GM21423 (cell line): ENCODE results near the gene HOXA3.

ENCODE experiments used
- ATAC-seq: cut with Tn5 transposase; IDR thresholded peaks from one replicate; pipeline ENCODE4 v1.9.1; 2021; ENCODE audit warnings: mild to moderate bottlenecking, moderate library complexity; ENCODE audit not compliant: unreplicated experiment

Gene HOXA3

DNA sequence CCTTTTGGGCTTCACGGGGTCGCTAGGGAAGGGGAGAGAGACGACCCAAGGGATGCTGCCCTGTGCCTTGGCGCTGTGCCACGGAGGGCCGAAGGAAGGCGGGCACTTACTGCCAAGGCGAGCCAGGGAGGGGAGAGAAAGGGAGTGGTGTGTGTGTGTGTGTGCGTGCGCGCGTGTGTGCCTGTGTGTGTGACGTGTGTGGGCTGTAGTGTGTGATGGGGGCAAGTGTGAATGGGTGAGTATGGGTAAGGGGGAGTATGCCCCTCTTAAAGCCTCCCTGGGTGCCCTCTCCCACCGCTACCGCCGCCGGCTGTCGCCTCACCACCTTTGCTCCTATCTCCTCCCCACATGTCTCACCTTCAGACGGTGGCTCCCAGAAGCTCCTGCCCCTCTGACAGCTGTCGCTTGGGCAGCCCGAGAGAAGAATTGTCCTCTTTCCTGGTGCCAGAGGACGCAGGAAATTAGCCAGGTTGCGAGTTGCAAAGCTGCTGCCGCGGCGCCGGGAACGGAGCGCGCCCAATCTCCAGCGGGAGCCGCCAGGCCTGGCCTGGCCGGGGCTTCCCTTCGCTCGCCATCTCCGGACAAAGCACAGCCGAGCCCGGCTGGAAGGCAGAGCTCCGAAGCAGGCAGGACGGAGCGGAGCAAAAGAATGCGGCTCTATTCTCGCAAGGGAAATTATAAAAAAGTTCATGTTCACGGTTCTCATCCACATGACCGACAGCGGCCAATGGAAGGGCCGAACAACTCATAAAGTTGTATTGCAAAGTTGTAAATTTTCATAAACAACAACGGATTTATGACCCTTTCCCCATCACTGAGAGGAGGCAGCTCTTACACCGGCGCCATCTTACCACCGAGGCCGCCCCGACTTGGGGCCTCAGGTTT is at the start of gene HOXA3:
HOXA3 (minus strand) TSS at position 653 of the 885 bp plus-strand sequence. CDS start 41,943 bp downstream, outside the sequence.
- ATAC-seq, result no peak

DNA sequence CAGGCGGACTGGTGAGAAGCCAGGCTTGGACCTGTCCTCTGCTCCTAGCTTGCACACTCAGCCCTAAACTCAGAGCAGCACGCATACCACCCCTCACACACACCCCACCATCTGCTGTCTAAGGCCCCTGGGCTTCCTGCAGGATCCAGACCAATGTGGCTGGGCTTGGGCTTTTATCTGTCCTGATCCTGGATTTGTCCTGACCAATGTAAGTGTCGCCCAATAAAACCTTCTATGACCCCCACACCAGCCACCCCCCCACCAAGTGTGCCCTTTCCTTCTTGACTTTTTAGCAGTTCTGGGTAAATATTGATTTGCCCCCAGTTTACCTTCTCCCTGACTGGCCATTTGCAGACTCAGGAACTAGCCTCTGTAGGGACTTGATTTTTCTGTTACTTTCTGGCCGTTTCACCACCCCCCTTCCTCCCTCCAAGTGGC is 49.2 kb upstream of the HOXA3 start:
- ATAC-seq, result no peak

- ATAC-seq, result no peak
Observed at GRCh38 chr7:27200761-27201579, 48.6 kb upstream of the HOXA3 start.

DNA sequence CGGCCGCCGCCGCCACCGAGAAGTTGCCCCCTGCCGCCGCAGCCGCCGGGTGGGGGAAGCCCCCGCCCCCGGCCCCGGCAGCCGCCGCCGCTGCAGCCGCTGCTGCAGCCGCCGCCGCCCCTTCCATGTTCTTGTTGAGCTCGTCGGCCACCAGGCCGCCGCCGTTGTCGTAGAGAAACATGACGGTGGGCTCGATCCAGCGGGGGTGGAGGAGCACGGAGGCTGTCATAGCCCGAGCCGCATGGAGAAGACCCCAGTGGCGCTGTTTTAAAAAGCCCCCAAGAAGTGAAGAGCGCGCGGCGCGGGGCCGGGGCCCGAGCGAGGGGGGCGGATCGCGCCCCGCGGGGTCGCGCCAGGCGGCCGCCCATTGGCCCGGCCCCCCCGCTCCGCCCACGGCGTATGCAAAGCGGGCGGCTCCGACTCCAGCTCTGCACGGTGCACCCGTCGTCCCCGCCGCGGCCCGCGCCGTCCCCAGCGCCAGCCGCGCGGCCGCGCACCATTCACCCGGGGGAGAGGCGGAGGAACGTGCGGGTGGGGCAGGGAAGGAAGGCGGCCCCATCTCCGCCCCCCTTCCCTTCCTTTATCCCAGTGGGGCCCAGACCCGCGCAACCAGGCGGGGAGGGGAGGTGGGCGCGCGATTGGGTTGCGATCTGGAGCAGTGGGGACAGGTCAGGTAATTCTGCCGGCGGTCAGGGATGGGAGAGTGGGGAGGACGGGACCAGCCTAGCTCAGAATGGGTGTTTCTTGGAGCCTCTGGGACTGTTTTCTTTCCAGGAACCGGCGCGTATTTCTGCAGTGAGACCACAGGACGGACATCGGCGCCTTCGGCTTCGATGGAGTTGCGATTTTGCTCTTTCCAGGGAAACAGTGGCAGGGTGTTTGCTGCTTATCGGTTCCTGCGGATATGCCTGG is 47.7 kb upstream of the HOXA3 start, which contains the start of gene HOXA13:
HOXA13 (minus strand) TSS at position 243 of the 912 bp plus-strand sequence; CDS start at position 229, 14 bp downstream.
- no peak for ATAC-seq

- ATAC-seq, result no peak
Observed at GRCh38 chr7:27198871-27199801, 46.8 kb upstream of the HOXA3 start.

GRCh38 chr7:27198138-27198841 is 45.9 kb upstream of the HOXA3 start:
- no peak for ATAC-seq

GRCh38 chr7:27197137-27198042 is 45.0 kb upstream of the HOXA3 start:
- ATAC-seq, result no peak

DNA sequence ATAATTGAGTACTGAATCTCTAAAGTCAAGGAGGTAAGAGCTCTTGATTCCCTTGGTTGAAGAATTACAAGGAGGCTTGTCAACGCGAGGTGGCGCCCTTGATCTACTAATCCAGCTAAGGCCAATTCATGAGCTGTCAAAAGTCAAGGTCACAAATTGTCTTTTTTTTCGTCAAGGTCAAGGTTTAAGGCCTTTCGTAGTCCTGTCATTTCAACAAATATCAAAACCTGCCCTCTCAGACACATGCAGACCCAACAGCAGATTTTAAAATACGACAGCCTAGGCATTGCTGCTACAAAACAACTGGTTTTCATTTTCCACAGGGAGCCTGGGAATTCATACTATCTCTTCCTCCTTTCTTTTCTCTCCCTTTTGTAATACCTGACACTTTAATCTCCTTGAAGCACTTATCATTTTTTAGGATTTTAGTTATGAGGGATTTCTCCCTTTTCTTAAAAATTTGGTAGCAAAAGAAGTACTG is 43.9 kb upstream of the HOXA3 start:
- ATAC-seq, result no peak

DNA sequence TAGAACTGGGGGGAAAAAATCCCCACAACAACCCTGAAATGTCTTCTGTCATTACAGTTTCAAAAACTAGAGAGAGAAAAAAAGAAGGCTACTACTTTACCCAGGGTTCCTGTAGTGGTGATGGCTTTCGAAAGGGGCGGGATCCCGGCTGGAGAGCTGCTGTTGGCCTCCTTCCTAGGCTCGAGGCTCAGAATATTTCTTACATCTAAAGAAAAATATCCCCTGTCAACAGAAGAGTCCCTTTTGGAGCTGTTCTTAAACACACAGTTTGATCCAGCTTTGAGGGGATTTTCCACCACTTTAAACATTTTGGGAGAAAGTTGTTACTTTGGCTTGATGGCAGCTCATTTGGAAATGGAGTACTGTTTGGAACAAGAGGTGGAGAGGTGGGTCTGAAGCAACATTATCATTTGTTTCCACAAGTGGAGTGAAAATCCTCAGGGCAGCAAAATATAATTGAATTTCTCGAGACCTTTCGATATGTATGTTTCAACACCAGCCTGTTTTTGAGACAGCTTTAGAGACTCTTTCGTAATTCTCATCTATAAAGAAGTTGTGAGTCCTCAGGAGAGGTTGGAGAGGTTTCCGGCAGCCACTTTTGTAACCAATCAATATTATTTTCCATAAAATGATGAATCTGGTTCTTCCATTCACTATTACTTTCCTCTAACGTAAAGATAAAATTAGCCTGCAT is 42.5 kb upstream of the HOXA3 start:
- no peak for ATAC-seq

DNA sequence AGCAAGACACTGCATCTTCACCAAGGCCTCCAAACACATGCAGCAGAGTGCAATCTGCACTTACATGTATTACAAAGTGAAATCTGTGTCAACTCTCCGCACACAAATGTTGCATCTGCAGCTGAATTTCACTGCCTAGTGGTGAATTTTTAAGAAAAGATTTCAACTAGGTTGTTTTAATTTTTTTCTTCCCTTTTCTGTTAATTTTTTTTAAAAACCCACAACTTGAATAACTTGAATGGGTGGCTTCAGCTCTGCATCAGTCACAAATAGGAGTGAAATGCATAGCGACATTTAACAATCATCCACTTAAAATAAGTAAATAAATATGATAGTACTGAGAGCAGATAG is 41.6 kb upstream of the HOXA3 start:
- ATAC-seq, result no peak

GRCh38 chr7:27193335-27194001 is 41.1 kb upstream of the HOXA3 start:
- ATAC-seq, result no peak

- ATAC-seq, result no peak
Observed at GRCh38 chr7:27192546-27193334, 40.4 kb upstream of the HOXA3 start.

GRCh38 chr7:27191833-27192545 is 39.6 kb upstream of the HOXA3 start:
- ATAC-seq, result no peak

GRCh38 chr7:27191161-27191731 is 38.9 kb upstream of the HOXA3 start:
- no peak for ATAC-seq
